H1 (cell line): ENCODE measurements around the gene GAREM2. TPM values are rescaled to one million over a fixed set of nuclear protein-coding genes. Genes with fewer than 3 reads are reported as not detected.

Source experiments
- CTCF ChIA-PET: fragments of 300-600 bp; sonication (Branson Sonifier 250); formaldehyde crosslinking; loops from one replicate; lab custom pipeline; 2021; ENCODE audit not compliant: partially characterized antibody; lab: Charles Lee
- POLR2A ChIA-PET: fragments of 300-600 bp; sonication (Branson Sonifier 250); formaldehyde crosslinking; loops from one replicate; lab custom pipeline; 2021; ENCODE audit warnings: inconsistent platforms; ENCODE audit not compliant: partially characterized antibody; lab: Charles Lee
- DNase-seq, 2 experiments: peaks; one replicate each; pipeline versions ENCODE4 v3.0.0 to v3.0.0-alpha.2; 2010 to 2022; ENCODE audit warnings: low spot score in 2 of 2, low read depth in 1 of 2, mixed read lengths in 1 of 2
- FAIRE-seq: peaks from 2 replicates; lab custom pipeline; 2011; peaks lifted over from hg19 to GRCh38; lab: Jason Lieb, UNC
- H2AFZ ChIP-seq: 2 replicates; pipeline ENCODE4 v1.8.1; 2012; ENCODE audit warnings: low read length, inconsistent platforms
- H2AK5ac ChIP-seq: 2 replicates; pipeline ENCODE4 v1.6.1; 2013; ENCODE audit warnings: low read depth, low read length
- H2BK120ac ChIP-seq: replicated peaks from 2 replicates; pipeline ENCODE3; 2013; ENCODE audit warnings: low read depth, low read length, inconsistent platforms
- H2BK12ac ChIP-seq: 2 replicates; pipeline ENCODE4 v1.6.1; 2013; ENCODE audit warnings: low read depth, low read length
- H2BK15ac ChIP-seq: 2 replicates; pipeline ENCODE4 v1.6.1; 2013; ENCODE audit warnings: low read length
- H2BK20ac ChIP-seq: 2 replicates; pipeline ENCODE4 v1.6.1; 2013; ENCODE audit warnings: low read length
- H2BK5ac ChIP-seq: 2 replicates; pipeline ENCODE4 v1.6.1; 2013; ENCODE audit warnings: low read depth, low read length
- H3K14ac ChIP-seq: 2 replicates; pipeline ENCODE4 v1.6.1; 2013; ENCODE audit warnings: inconsistent platforms; ENCODE audit not compliant: insufficient read length
- H3K18ac ChIP-seq: 2 replicates; pipeline ENCODE4 v1.6.1; 2013; ENCODE audit warnings: low read length; ENCODE audit errors: extremely low read depth
- H3K23ac ChIP-seq: 2 replicates; pipeline ENCODE4 v1.6.1; 2013; ENCODE audit warnings: inconsistent platforms; ENCODE audit not compliant: insufficient read length
- H3K23me2 ChIP-seq: 2 replicates; pipeline ENCODE4 v1.6.1; 2013; ENCODE audit warnings: low read depth, low read length
- H3K27ac ChIP-seq: 2 replicates; pipeline ENCODE4 v1.6.1; 2011; ENCODE audit warnings: low read depth, low read length, inconsistent platforms
- H3K27me3 ChIP-seq, 4 experiments: replicated peaks in 1 of 4; 1 replicate in 1 of 4; 2 replicates in 3 of 4; pipeline versions ENCODE4 v1.6.1 to v1.8.1; 2011 to 2013; ENCODE audit warnings: low read length in 3 of 4, mild to moderate bottlenecking in 3 of 4, inconsistent platforms in 2 of 4, mixed read lengths in 2 of 4, moderate library complexity in 1 of 4; ENCODE audit not compliant: control insufficient read depth in 3 of 4, insufficient read depth in 3 of 4; ENCODE audit errors: extremely low read depth in 1 of 4
- H3K36me3 ChIP-seq, 4 experiments: 2 replicates each; pipeline versions ENCODE4 v1.6.1 to v1.8.1; 2011 to 2013; ENCODE audit warnings: mild to moderate bottlenecking in 4 of 4, low read length in 3 of 4, moderate library complexity in 2 of 4, control low read depth in 1 of 4, inconsistent platforms in 1 of 4; ENCODE audit not compliant: insufficient read depth in 4 of 4, control insufficient read depth in 2 of 4
- H3K4ac ChIP-seq: replicated peaks from 2 replicates; pipeline ENCODE3; 2013; ENCODE audit warnings: low read length, low read depth, mixed read lengths, inconsistent platforms; ENCODE audit not compliant: insufficient read length
- H3K4me1 ChIP-seq, 4 experiments: replicated peaks in 1 of 4; 1 replicate in 1 of 4; 2 replicates in 3 of 4; pipeline versions ENCODE4 v1.6.1 to v1.8.1; 2011 to 2013; ENCODE audit warnings: low read length in 3 of 4, inconsistent platforms in 2 of 4, mixed read lengths in 1 of 4; ENCODE audit not compliant: insufficient read depth in 4 of 4, control insufficient read depth in 3 of 4
- H3K4me2 ChIP-seq, 2 experiments: 2 replicates each; pipeline versions ENCODE4 v1.6.1 to v1.8.1; 2011 to 2013; ENCODE audit warnings: low read depth in 2 of 2, low read length in 2 of 2, control low read depth in 1 of 2, inconsistent platforms in 1 of 2, mild to moderate bottlenecking in 1 of 2; ENCODE audit not compliant: insufficient read depth in 1 of 2
- H3K4me3 ChIP-seq, 4 experiments: fragments of 200-600, 300-600 bp in 1 of 4; sonication (generic), shearing (Covaris generic), sonication (Bioruptor Twin) in 1 of 4; 2 replicates each; pipeline versions ENCODE4 v1.5.1 to v1.8.1; 2011 to 2016; ENCODE audit warnings: low read length in 4 of 4, low read depth in 3 of 4, control low read depth in 2 of 4, inconsistent platforms in 2 of 4, mild to moderate bottlenecking in 2 of 4, mixed read lengths in 1 of 4, moderate library complexity in 1 of 4; ENCODE audit not compliant: insufficient read depth in 2 of 4; ENCODE audit errors: extremely low read depth in 1 of 4
- H3K56ac ChIP-seq: replicated peaks from 2 replicates; pipeline ENCODE3; 2013; ENCODE audit warnings: low read depth, mild to moderate bottlenecking, mixed read lengths, low read length, inconsistent platforms; ENCODE audit not compliant: insufficient read length
- H3K79me1 ChIP-seq: 2 replicates; pipeline ENCODE4 v1.6.1; 2013; ENCODE audit warnings: low read depth, low read length, control low read depth
- H3K79me2 ChIP-seq, 2 experiments: 2 replicates each; pipeline versions ENCODE4 v1.6.1 to v1.8.1; 2012 to 2013; ENCODE audit warnings: low read length in 2 of 2, mild to moderate bottlenecking in 2 of 2, inconsistent platforms in 1 of 2; ENCODE audit not compliant: insufficient read depth in 2 of 2, control insufficient read depth in 1 of 2
- H3K9ac ChIP-seq, 4 experiments: replicated peaks in 1 of 4; 1 replicate in 1 of 4; 2 replicates in 3 of 4; pipeline versions ENCODE4 v1.6.1 to v1.8.1; 2011 to 2013; ENCODE audit warnings: low read depth in 3 of 4, low read length in 3 of 4, control low read depth in 2 of 4, mild to moderate bottlenecking in 2 of 4, moderate library complexity in 2 of 4, inconsistent platforms in 1 of 4; ENCODE audit errors: extremely low read depth in 1 of 4
- H3K9me3 ChIP-seq, 2 experiments: 2 replicates each; pipeline versions ENCODE4 v1.6.1 to v1.8.1; 2012 to 2013; ENCODE audit warnings: mild to moderate bottlenecking in 2 of 2, moderate library complexity in 2 of 2, control low read depth in 1 of 2, inconsistent platforms in 1 of 2, low read depth in 1 of 2, low read length in 1 of 2, mixed read lengths in 1 of 2; ENCODE audit not compliant: insufficient read depth in 2 of 2
- H4K20me1 ChIP-seq, 2 experiments: replicated peaks in 1 of 2; 2 replicates each; pipeline versions ENCODE3 to v1.8.1; 2011 to 2013; ENCODE audit warnings: inconsistent platforms in 2 of 2, low read length in 2 of 2, mild to moderate bottlenecking in 1 of 2; ENCODE audit not compliant: insufficient read depth in 2 of 2, control insufficient read depth in 1 of 2
- H4K5ac ChIP-seq: 2 replicates; pipeline ENCODE4 v1.6.1; 2013; ENCODE audit warnings: low read length, low read depth, mixed read lengths, inconsistent platforms; ENCODE audit not compliant: insufficient read length
- H4K8ac ChIP-seq: 2 replicates; pipeline ENCODE4 v1.8.0; 2013; ENCODE audit warnings: mild to moderate bottlenecking, moderate library complexity, low read length, inconsistent platforms; ENCODE audit not compliant: insufficient read depth; ENCODE audit errors: extremely low read depth
- H4K91ac ChIP-seq: replicated peaks from 2 replicates; pipeline ENCODE3; 2013; ENCODE audit warnings: low read length, mixed read lengths, inconsistent platforms; ENCODE audit not compliant: insufficient read length
- BACH1 ChIP-seq: IDR thresholded peaks from 2 replicates; pipeline ENCODE4 v1.6.1; 2012; ENCODE audit warnings: low read length, improper control_type of control experiment
- MAFK ChIP-seq: IDR thresholded peaks from 2 replicates; pipeline ENCODE4 v1.6.1; 2012; ENCODE audit warnings: low read depth, mild to moderate bottlenecking, improper control_type of control experiment, low read length
- POLR2A ChIP-seq, 2 experiments: IDR thresholded peaks; 1 replicate in 1 of 2; 2 replicates in 1 of 2; pipeline ENCODE4 v1.6.1; 2011; ENCODE audit warnings: low read depth in 2 of 2, low read length in 2 of 2, mild to moderate bottlenecking in 2 of 2; ENCODE audit errors: control extremely low read depth in 1 of 2
- POLR2AphosphoS5 ChIP-seq: IDR thresholded peaks from 2 replicates; pipeline ENCODE4 v1.6.1; 2011; ENCODE audit warnings: low read depth, low read length
- WGBS, 2 experiments: shearing (Covaris generic) in 1 of 2; methylation state at CpG; one replicate each; pipeline versions ENCODE4 v1.1.6 to v1.1.7; 2013 to 2015; ENCODE audit warnings: low lambda C conversion rate in 2 of 2, mixed read lengths in 2 of 2, inconsistent platforms in 1 of 2, low coverage in 1 of 2, missing lambda C conversion rate in 1 of 2; ENCODE audit not compliant: insufficient replicate concordance in 2 of 2, insufficient coverage in 1 of 2, insufficient read length in 1 of 2; ENCODE audit errors: extremely low coverage in 1 of 2, missing lambda C conversion rate in 1 of 2; 5-methylcytosine and 5-hydroxymethylcytosine counted together
- polyA plus RNA-seq, 7 experiments: library from polyadenylated mRNA; depleted of rRNA in 3 of 7; stranded (reverse) in 5 of 7; unstranded in 2 of 7; fragments of >200 nt in 5 of 7; fragments of 200-250 nt in 2 of 7; gene quantifications; 1 replicate in 5 of 7; 2 replicates in 1 of 7; 4 replicates in 1 of 7; pipeline versions ENCODE4 v1.2.1 to v1.2.3, GENCODE V29; 2011 to 2013; ENCODE audit warnings: missing spikeins in 2 of 7, mixed read lengths in 2 of 7
- total RNA-seq: library from RNA; stranded (reverse); fragmentation: NEBNext Ultra II Directional; extraction: Animal tissue kit (Norgen Biotek cat#: 25700); gene quantifications from 2 replicates; pipeline ENCODE4 v1.2.1, GENCODE V29; 2021

GAREM2 gene
- total and polyA plus RNA-seq, 2 of the 8 experiments (the other 6 are each of a cell fraction or from before 2014, with no cell fraction given): 19.9 TPM

- Histone ChIP-seq H3K79me2 (no peaks in the 10 kb centered on the region), H3K4me3 (no peak overlapping the region), H4K8ac (no peak overlapping the region), H3K23ac (no peak overlapping the region), H3K9me3 (no peaks in the 10 kb centered on the region), H4K20me1 (peaks cover 0 to 4% of the 10 kb centered on the region in 2 experiments), H2BK12ac (no peak overlapping the region), H2BK5ac (no peak overlapping the region), H3K9ac (no peak overlapping the region), H2BK20ac (no peak overlapping the region), H2AFZ (no peak overlapping the region), H3K4me1 (peaks cover 0 to 5% (median 2%) of the 10 kb centered on the region in 4 experiments; a peak in 5 of 7 replicates), H3K36me3 (peaks cover 5 to 38% (median 20%) of the 10 kb centered on the region in 4 experiments; a peak in 5 of 8 replicates), H3K14ac (no peak overlapping the region), H3K4ac (no peak overlapping the region), H2BK15ac (no peak overlapping the region), H3K4me2 (no peak overlapping the region), H3K23me2 (peaks cover 3% of the 10 kb centered on the region; the same call in 1 of the 2 replicates), H4K5ac (no peak overlapping the region), H3K27ac (no peak overlapping the region), H3K79me1 (no peaks in the 10 kb centered on the region; the same call in 1 of the 2 replicates), H3K27me3 (peaks cover 0 to 6% (median 3%) of the 10 kb centered on the region in 4 experiments; a peak in 2 of 7 replicates), H3K18ac (no peak overlapping the region), H2BK120ac (no peak overlapping the region), H2AK5ac (no peak overlapping the region), H3K56ac (no peak overlapping the region), H4K91ac (no peak overlapping the region)
- 92% methylated on average over 4 of the region's 4 CpGs; no CpG with 5 or more reads in 1 of the 2 experiments for WGBS, 2 experiments
- DNase-seq (no peak), FAIRE-seq (no peak)
- ChIA-PET POLR2A (interaction anchor here (1.1 to 7.0 kb wide), 4 partner anchors 10 to 55 kb away, joined by 6 to 65 read pairs (median 8); partner anchors contain the start of genes GAREM2, HADHA and HADHB), CTCF (interaction anchor here (0.7 to 2.5 kb wide), 11 partner anchors 9 to 488 kb away, joined by 3 to 9 read pairs (median 4); no protein-coding TSS in a partner anchor)
- TF ChIP-seq POLR2AphosphoS5 (0 out of 2 replicates have a peak, but pooled peaks have one; percentile 5), MAFK (no peak), POLR2A (IDR thresholded peaks at IDR 0.05; ENCODE audit: control extremely low read depth in 1 of 2, low read depth in 2 of 2, low read length in 2 of 2) (peak in 1 of 2 experiments; percentile 35; a peak in 1 of 3 replicates), BACH1 (no peak)
These were observed 16.2 kb downstream of the GAREM2 start for GRCh38 chr2:26189123-26189522.
